Neutrophil (primary cell): ENCODE data around the gene PTPRN2.

ENCODE experiments used
- H3K27ac ChIP-seq: fragments of 200-600 bp; sonication (generic); 2 replicates; pipeline ENCODE4 v1.5.1; 2016; ENCODE audit warnings: mild to moderate bottlenecking, moderate library complexity
- H3K27me3 ChIP-seq: fragments of 200-600 bp; sonication (generic); 2 replicates; pipeline ENCODE4 v1.6.0; 2016; ENCODE audit warnings: mild to moderate bottlenecking
- H3K36me3 ChIP-seq: fragments of 200-600 bp; sonication (generic); 2 replicates; pipeline ENCODE4 v1.5.1; 2017
- H3K4me1 ChIP-seq, 2 experiments: fragments of 200-600 bp in 1 of 2; sonication (generic) in 1 of 2; 1 replicate in 1 of 2; 2 replicates in 1 of 2; pipeline versions ENCODE4 v1.5.1 to v1.6.1; 2013 to 2016; ENCODE audit warnings: low read depth in 1 of 2, low read length in 1 of 2, mild to moderate bottlenecking in 1 of 2, moderate library complexity in 1 of 2; ENCODE audit not compliant: control insufficient read depth in 1 of 2, insufficient read depth in 1 of 2
- H3K4me3 ChIP-seq, 2 experiments: fragments of 200-600 bp in 1 of 2; sonication (generic) in 1 of 2; 1 replicate in 1 of 2; 2 replicates in 1 of 2; pipeline ENCODE4 v1.5.1; 2013 to 2016; ENCODE audit warnings: low read depth in 1 of 2, low read length in 1 of 2, mild to moderate bottlenecking in 1 of 2, moderate library complexity in 1 of 2
- H3K9me3 ChIP-seq: fragments of 200-600 bp; sonication (generic); 2 replicates; pipeline ENCODE4 v1.5.1; 2016
- TF ChIP-seq, protein P1 (sequence below): fragments of 200-600 bp; sonication (generic); IDR thresholded peaks from 2 replicates; pipeline ENCODE4 v1.5.1; 2016; ENCODE audit warnings: antibody characterized with exemption

PTPRN2 gene

DNA sequence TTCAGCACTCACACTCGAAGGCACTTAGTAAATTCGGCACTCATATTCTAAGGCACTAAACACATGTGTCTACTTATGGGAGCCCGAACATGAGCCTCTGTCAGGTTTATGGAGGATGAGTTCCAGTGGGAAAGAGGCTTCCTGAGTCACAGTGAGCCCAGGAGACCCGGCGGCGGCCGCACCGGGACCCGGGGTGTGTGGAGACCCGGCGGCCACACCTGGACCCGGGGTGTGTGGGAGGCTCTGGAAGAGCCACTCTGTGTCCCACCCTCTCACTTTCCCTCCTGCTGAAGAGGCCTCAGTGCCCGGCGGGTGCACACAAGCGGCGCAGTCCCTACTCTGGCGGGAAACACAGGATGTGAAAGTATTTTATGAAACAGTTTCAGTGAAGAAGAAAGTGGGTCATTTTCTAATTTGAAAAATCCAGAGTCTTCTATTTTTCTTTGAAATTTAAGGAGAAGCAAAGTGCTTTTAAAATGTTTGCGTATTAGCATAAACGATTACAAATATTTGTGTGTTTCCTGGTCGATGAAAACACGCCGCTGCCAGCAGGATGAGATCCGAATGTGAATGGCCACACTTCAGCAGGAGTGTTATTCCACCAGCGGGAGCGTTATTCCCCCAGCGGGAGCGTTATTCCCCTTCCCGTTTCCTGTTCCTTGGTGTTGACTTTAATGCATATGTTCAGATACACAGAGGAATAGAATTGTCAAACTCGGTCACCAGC, 625.7 kb downstream of the PTPRN2 start:
- no peak overlapping the region for H3K27ac ChIP-seq
- no peaks in the 10 kb centered on the region for H3K4me1 ChIP-seq
- H3K36me3 ChIP-seq = no peaks in the 10 kb centered on the region
- no peak overlapping the region for H3K4me3 ChIP-seq
- TF ChIP-seq, protein P1, sequence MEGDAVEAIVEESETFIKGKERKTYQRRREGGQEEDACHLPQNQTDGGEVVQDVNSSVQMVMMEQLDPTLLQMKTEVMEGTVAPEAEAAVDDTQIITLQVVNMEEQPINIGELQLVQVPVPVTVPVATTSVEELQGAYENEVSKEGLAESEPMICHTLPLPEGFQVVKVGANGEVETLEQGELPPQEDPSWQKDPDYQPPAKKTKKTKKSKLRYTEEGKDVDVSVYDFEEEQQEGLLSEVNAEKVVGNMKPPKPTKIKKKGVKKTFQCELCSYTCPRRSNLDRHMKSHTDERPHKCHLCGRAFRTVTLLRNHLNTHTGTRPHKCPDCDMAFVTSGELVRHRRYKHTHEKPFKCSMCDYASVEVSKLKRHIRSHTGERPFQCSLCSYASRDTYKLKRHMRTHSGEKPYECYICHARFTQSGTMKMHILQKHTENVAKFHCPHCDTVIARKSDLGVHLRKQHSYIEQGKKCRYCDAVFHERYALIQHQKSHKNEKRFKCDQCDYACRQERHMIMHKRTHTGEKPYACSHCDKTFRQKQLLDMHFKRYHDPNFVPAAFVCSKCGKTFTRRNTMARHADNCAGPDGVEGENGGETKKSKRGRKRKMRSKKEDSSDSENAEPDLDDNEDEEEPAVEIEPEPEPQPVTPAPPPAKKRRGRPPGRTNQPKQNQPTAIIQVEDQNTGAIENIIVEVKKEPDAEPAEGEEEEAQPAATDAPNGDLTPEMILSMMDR = no peak
- H3K27me3 ChIP-seq = peaks cover 45% of the 10 kb centered on the region
- H3K9me3 ChIP-seq = no peaks in the 10 kb centered on the region

DNA sequence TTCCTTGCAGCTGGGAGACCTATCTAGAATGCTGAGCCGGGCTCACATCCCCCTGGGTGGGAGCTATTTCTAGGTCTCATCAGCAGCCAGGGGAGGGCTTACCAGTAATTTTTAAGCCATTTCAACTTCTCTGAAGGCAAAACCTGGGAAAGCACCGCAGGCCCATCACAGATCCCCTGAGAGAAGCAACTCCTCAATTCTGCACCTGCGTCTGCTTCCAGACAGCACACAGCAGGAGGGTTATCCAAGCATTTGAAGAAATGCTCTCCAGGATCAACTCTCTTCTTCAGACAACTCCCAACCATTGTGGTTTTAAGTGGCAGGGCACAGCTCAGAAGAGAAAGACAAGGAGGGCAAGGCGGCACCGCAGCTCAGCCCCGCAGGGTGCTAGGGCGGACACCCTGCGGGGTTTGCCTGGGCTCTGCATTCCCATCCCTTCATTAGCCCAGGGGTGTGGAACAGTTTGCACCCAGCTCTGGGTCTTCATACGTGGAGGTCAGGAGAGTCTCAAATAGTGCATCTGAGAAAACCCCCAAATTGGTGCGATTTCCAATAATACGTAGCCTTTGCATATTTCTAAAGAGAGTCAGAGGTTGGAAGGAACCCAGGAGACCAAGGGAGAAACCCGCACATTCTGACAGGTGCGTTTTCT, 632.1 kb downstream of the PTPRN2 start:
- no peaks in the 10 kb centered on the region for H3K9me3 ChIP-seq
- no peaks in the 10 kb centered on the region for H3K36me3 ChIP-seq
- H3K27ac ChIP-seq = no peak overlapping the region
- peaks cover 10% of the 10 kb centered on the region for H3K27me3 ChIP-seq
- no peaks in the 10 kb centered on the region for H3K4me1 ChIP-seq
- H3K4me3 ChIP-seq = no peak overlapping the region
- TF ChIP-seq, protein P1 = no peak

DNA sequence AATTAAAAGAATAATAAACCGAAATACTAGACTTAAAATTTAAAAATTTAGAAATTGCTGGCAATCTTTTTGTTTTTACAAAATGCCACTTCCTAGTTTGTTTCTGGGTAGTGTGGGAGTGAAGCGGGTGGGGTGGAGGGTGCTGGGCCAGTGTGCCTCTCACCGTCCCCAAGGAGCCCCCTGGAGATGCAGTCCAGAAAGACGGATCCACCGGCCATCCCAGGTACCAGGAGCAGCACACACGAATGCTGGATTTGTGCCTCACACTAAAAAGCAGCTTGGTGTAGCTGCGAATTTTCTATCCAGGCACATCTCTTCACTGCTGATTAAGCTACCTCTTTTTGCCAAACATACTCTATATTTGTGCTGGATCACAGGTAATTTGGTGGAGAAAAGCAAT, 632.7 kb downstream of the PTPRN2 start:
- TF ChIP-seq, protein P1 = no peak
- no peak overlapping the region for H3K27ac ChIP-seq
- H3K9me3 ChIP-seq = no peaks in the 10 kb centered on the region
- H3K36me3 ChIP-seq = no peaks in the 10 kb centered on the region
- peaks cover 5% of the 10 kb centered on the region for H3K27me3 ChIP-seq
- H3K4me3 ChIP-seq = no peak overlapping the region
- no peaks in the 10 kb centered on the region for H3K4me1 ChIP-seq

DNA sequence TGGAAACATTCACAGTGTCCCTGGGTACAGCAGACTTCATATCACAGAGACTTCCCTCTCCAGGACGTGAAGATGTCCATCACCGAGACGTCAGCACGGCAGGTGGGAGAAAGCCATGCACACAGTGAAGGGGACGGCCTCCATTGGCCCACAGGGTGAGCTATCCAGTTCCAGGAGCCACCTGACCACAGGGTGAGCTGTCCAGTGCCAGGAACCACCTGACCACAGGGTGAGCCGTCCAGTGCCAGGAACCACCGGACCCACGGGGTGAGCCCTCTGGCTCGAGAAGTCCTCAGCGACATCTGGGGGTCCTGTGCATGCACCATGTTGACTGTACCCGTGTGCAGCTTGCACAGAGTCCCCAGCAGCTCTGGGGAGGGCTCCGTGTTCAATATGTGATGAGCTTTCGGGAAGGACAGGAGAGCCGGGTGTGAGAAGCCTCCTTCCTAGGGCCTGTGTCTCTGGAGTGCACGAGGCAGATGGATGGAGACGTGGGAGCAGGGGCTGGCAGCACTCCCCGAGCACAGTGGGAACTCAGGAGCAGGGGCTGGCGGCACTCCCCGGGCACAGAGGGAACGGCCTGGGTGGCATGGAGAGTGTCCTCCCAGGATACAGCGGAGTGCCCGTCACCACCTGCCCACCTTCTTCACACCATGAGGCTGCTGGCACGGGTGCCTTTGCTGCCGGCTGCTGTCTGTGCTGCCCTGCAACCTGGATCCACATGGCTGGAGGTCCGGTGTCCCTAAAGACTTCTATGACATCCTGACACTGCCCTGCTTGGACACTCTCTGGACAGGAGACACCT, 634.6 kb downstream of the PTPRN2 start:
- Histone ChIP-seq H3K27me3 (no peaks in the 10 kb centered on the region), H3K27ac (no peak overlapping the region), H3K9me3 (no peaks in the 10 kb centered on the region), H3K4me3 (no peak overlapping the region), H3K36me3 (no peaks in the 10 kb centered on the region), H3K4me1 (no peaks in the 10 kb centered on the region)
- TF ChIP-seq, protein P1 = no peak

DNA sequence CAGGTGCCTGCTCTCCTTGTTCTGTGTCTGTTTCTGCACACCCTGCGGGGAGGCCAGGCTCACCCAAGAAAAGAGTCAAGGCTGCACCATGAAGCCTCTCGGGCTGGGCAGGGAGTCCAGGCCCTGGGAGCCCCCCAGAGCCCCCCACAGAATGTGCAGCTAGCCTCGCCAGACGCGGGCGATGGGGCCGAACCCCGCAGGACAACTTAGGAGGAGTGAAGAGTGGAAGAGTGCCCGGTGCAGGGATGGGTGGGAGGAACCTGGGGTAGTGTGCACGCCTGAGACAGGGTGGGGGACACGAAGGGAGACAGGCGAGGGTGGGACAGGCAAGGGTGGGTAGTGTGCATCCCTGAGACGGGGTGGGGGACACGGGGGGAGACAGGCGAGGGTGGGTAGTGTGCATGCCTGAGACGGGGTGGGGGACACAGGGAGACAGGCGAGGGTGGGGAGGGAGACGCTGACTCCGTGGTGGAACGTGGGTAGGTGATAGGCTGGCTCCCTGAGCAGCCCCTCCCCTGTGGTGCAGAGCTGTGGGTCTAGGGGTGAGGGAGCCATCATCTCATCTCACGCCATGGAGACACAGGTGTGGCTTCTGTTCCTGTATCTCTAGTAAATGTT, 635.5 kb downstream of the PTPRN2 start:
- Histone ChIP-seq H3K4me1 (no peaks in the 10 kb centered on the region), H3K36me3 (no peaks in the 10 kb centered on the region), H3K27ac (no peak overlapping the region), H3K4me3 (no peak overlapping the region), H3K9me3 (no peaks in the 10 kb centered on the region), H3K27me3 (no peaks in the 10 kb centered on the region)
- TF ChIP-seq, protein P1 = no peak
